Heart left ventricle (tissue), 13 donors: ENCODE data around the gene ASB10.

ENCODE experiments used
- POLR2A ChIP-seq, 2 donors: fragments of 450-650 bp; IDR thresholded peaks; one replicate each; pipeline ENCODE4 v1.6.1; 2017; ENCODE audit warnings: antibody characterized with exemption in 2 of 2, mild to moderate bottlenecking in 2 of 2, moderate library complexity in 2 of 2
- TF ChIP-seq, protein P1 (sequence below), 12 donors: fragments of 200-600 bp; sonication (generic) in 4 of 12; IDR thresholded peaks; one replicate each; pipeline versions ENCODE4 v1.5.0 to v1.8.0; 2018 to 2022; ENCODE audit warnings: antibody characterized with exemption in 12 of 12, mild to moderate bottlenecking in 5 of 12
- donor health status: ischemic (EF 13 %, LVEDD 7.1; RV severe dilation, severe dysfunction).
- donor health status: DM: no; HTN: yes; CAD: no.
- donor health status: DM: no; HTN: no; CAD: no.
- donor health status: ischemic (EF 25% LVEDD 6.9; RV normal size, moderate dysfunction).
- donor health status: ischemic (EF 25% LVEDD 5.7; RV mildly dilated, moderate dysfunction).
- donor health status: ischemic (EF 35%, LVEDD 5.7; RV mildly dilated, moderate dysfunction).
- donor health status: nonischemic (EF 11% LVEDD 7.7; RV severe dilation, severe dysfunction).
- donor health status: DM: yes; HTN: yes; CAD: no.
- donor health status: PGD.
- donor health status: ischemic (EF 29% LVEDD 5.4; RV normal size, mild dysfunction).
- donor health status: nonischemic (EF 23%, LVEDD 6.1; RV moderate dilation, normal function).

DNA sequence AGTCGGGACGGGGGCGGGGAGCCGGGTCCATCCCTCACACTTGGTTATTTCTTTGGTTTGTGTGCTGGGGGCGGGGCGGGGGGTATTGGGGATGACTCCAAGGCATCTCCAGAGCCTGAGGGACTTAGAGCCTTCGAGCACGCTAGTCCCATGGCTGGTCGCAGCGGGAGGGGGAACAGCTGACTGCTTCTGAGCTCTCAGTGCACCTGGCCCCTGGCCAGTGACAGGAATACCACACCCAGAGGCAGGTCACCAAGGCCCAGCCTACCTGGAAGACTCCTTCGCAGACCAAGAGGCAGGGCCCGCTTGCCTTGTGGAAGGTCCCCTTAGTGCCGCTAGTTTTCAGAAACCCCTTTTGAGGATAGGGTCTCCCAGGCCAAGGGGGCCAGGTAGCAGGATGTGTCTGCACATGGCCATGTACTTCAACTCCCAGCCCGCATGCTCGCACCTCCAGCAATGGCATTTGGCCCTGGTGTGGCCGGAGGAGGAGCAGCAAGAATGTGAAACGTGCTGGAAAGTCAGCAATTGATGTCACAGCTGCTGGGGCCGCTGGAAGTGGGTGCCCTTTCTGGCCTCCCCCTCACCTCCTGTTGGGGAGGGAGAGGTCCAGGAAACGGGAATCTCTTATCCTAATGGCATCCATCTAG lies 60.4 kb downstream of the ASB10 start:
- no peak for TF ChIP-seq POLR2A (IDR thresholded peaks at IDR 0.05)
- TF ChIP-seq, protein P1, sequence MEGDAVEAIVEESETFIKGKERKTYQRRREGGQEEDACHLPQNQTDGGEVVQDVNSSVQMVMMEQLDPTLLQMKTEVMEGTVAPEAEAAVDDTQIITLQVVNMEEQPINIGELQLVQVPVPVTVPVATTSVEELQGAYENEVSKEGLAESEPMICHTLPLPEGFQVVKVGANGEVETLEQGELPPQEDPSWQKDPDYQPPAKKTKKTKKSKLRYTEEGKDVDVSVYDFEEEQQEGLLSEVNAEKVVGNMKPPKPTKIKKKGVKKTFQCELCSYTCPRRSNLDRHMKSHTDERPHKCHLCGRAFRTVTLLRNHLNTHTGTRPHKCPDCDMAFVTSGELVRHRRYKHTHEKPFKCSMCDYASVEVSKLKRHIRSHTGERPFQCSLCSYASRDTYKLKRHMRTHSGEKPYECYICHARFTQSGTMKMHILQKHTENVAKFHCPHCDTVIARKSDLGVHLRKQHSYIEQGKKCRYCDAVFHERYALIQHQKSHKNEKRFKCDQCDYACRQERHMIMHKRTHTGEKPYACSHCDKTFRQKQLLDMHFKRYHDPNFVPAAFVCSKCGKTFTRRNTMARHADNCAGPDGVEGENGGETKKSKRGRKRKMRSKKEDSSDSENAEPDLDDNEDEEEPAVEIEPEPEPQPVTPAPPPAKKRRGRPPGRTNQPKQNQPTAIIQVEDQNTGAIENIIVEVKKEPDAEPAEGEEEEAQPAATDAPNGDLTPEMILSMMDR (IDR thresholded peaks at IDR 0.05) = no peak
